GM18505 (cell line): ENCODE measurements around the gene USP1.

Experiments
- ATAC-seq: cut with Tn5 transposase; IDR thresholded peaks from one replicate; pipeline ENCODE4 v1.9.1; 2021; ENCODE audit not compliant: unreplicated experiment
- POLR2A ChIP-seq: IDR thresholded peaks from 4 replicates; pipeline ENCODE4 v1.6.1; 2011; ENCODE audit warnings: borderline replicate concordance; ENCODE audit not compliant: insufficient read depth, insufficient read length; ENCODE audit errors: extremely low read depth

Gene USP1

DNA sequence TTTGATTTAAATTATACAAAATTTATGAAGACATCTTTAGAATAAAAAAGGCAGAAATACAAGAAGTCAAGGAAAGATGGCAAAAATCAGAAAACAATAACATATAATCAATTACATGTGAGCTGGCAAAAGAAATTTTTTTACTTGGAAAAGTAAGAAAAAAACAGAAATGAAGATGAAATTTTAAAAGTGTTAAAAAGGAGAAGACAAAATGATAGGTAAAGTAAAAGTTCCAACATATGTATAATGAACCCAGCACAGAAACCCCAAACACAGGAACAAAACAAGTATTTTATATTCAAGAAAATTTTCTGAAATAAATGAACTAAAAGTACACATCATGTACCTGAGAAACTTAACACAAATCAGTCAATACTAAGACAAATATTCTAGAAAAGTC lies 63.4 kb downstream of the USP1 start:
- no peak for ATAC-seq
- no peak for TF ChIP-seq POLR2A
